GM12865 (cell line): ENCODE results near the gene ACTN1.
A peak's percentile ranks its signal among the peaks of the same experiment; 100 is the strongest.

Experiments
- DNase-seq: peaks from one replicate; pipeline ENCODE4 v3.0.0; 2010; ENCODE audit warnings: low read depth
- H3K4me3 ChIP-seq: 2 replicates; pipeline ENCODE4 v1.5.1; 2011; ENCODE audit warnings: mild to moderate bottlenecking, low read depth, low read length, control low read depth
- CTCF ChIP-seq: IDR thresholded peaks from 2 replicates; pipeline ENCODE4 v1.5.1; 2011; ENCODE audit warnings: low read length, control low read depth, low read depth, inconsistent platforms; ENCODE audit not compliant: insufficient read depth; ENCODE audit errors: missing control alignments

ACTN1 gene

GRCh38 chr14:68979722-68980451 is 785 bp upstream of the ACTN1 start:
- peak overlapping the region; percentile 77 for H3K4me3 ChIP-seq
- no peak for TF ChIP-seq CTCF
- DNase-seq, result no peak

- peak; percentile 33 for DNase-seq
- TF ChIP-seq CTCF, result no peak
- peak overlapping the region; percentile 77 for H3K4me3 ChIP-seq
Observed at GRCh38 chr14:68978172-68978911, 760 bp downstream of the ACTN1 start.

GRCh38 chr14:68977718-68978171 is 1.4 kb downstream of the ACTN1 start:
- DNase-seq, result peak; percentile 66
- H3K4me3 ChIP-seq, result peak overlapping the region; percentile 77

GRCh38 chr14:68977180-68977717 is 1.9 kb downstream of the ACTN1 start:
- peak overlapping the region; percentile 77; the same call in 1 of the 2 replicates for H3K4me3 ChIP-seq
- peak; percentile 12 for DNase-seq
- no peak for TF ChIP-seq CTCF

More at GRCh38 chr14:68977718-68978171, 1.4 kb downstream of the ACTN1 start:
- no peak for TF ChIP-seq CTCF

GRCh38 chr14:68976160-68977067 is 2.7 kb downstream of the ACTN1 start:
- no peak for DNase-seq
- no peak overlapping the region for H3K4me3 ChIP-seq
- TF ChIP-seq CTCF, result no peak

GRCh38 chr14:68975667-68976066 is 3.4 kb downstream of the ACTN1 start:
- no peak for TF ChIP-seq CTCF
- DNase-seq, result no peak
- H3K4me3 ChIP-seq, result no peak overlapping the region
